IPS-15b (cell line): ENCODE measurements around the gene SHMT1.

Source experiments
- H3K27me3 ChIP-seq: one replicate; pipeline ENCODE4 v1.6.1; 2013; ENCODE audit warnings: low read length; ENCODE audit not compliant: control insufficient read depth, insufficient read depth
- H3K36me3 ChIP-seq: one replicate; pipeline ENCODE4 v1.6.1; 2013; ENCODE audit warnings: low read length; ENCODE audit not compliant: control insufficient read depth, insufficient read depth
- H3K4me1 ChIP-seq: one replicate; pipeline ENCODE4 v1.6.1; 2013; ENCODE audit warnings: mild to moderate bottlenecking, low read length; ENCODE audit not compliant: control insufficient read depth, insufficient read depth
- H3K4me3 ChIP-seq: one replicate; pipeline ENCODE4 v1.5.1; 2013; ENCODE audit warnings: low read depth, low read length
- H3K9ac ChIP-seq: one replicate; pipeline ENCODE4 v1.6.1; 2013; ENCODE audit warnings: low read depth, mild to moderate bottlenecking, low read length
- H3K9me3 ChIP-seq: one replicate; pipeline ENCODE4 v1.6.1; 2013; ENCODE audit warnings: mild to moderate bottlenecking, low read length; ENCODE audit not compliant: control insufficient read depth, insufficient read depth

The SHMT1 gene

DNA sequence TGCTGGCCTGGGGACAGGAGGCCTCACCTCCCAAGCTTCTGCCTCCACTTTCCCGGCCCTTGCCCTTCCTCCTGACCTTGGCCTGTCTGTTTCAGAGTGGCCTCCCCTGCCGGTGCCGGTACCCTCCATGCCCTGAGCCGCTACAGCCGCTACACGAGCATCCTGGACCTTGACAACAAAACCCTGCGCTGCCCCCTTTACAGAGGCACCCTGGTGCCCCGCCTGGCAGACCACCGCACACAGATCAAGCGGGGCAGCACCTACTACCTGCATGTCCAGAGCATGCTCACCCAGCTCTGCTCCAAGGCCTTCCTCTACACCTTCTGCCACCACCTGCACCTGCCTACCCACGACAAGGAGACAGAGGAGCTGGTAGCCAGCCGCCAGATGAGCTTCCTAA lies 40.8 kb downstream of the SHMT1 start:
- Histone ChIP-seq H3K4me1 (peaks cover 4% of the 10 kb centered on the region), H3K4me3 (no peak overlapping the region), H3K27me3 (no peaks in the 10 kb centered on the region), H3K9ac (no peak overlapping the region), H3K36me3 (peaks cover 36% of the 10 kb centered on the region), H3K9me3 (no peaks in the 10 kb centered on the region)

GRCh38 chr17:18321309-18321708 lies 42.0 kb downstream of the SHMT1 start:
- H3K36me3 ChIP-seq = peaks cover 38% of the 10 kb centered on the region
- no peak overlapping the region for H3K4me3 ChIP-seq
- peaks cover 4% of the 10 kb centered on the region for H3K4me1 ChIP-seq
- no peak overlapping the region for H3K9ac ChIP-seq
- no peaks in the 10 kb centered on the region for H3K9me3 ChIP-seq
- no peaks in the 10 kb centered on the region for H3K27me3 ChIP-seq

DNA sequence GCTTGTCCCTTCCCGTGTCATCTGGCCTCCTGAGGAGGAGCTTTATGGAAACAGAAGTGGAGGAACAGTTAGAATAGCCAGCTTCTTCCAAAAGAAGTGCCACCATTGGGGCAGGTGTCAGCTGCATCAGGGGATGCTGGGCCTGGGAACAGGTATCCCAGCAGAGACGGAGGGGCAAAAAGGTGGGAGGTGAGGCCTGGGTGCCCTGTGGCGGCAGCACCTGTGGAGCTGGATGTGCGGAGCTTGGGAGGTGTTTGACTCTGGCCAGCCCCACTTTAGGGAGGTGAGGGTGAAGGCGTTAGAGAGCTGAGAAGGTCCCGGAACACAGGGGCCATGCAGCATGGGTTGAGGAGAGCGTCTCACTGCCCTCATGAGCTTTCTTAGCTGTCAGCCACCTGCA lies 43.0 kb downstream of the SHMT1 start:
- Histone ChIP-seq H3K4me3 (no peak overlapping the region), H3K36me3 (peaks cover 38% of the 10 kb centered on the region), H3K27me3 (no peaks in the 10 kb centered on the region), H3K9me3 (no peaks in the 10 kb centered on the region), H3K4me1 (peaks cover 4% of the 10 kb centered on the region), H3K9ac (no peak overlapping the region)

- no peak overlapping the region for H3K9ac ChIP-seq
- no peak overlapping the region for H3K4me3 ChIP-seq
These were observed 43.6 kb downstream of the SHMT1 start for GRCh38 chr17:18319604-18320256.

GRCh38 chr17:18318771-18319450 lies 44.4 kb downstream of the SHMT1 start:
- Histone ChIP-seq H3K4me3 (no peak overlapping the region), H3K4me1 (peaks cover 4% of the 10 kb centered on the region), H3K27me3 (no peaks in the 10 kb centered on the region), H3K36me3 (peaks cover 26% of the 10 kb centered on the region), H3K9me3 (no peaks in the 10 kb centered on the region), H3K9ac (no peak overlapping the region)

More at GRCh38 chr17:18319604-18320256, 43.6 kb downstream of the SHMT1 start:
- Histone ChIP-seq H3K4me1 (peaks cover 4% of the 10 kb centered on the region), H3K36me3 (peaks cover 33% of the 10 kb centered on the region), H3K27me3 (no peaks in the 10 kb centered on the region), H3K9me3 (no peaks in the 10 kb centered on the region)

DNA sequence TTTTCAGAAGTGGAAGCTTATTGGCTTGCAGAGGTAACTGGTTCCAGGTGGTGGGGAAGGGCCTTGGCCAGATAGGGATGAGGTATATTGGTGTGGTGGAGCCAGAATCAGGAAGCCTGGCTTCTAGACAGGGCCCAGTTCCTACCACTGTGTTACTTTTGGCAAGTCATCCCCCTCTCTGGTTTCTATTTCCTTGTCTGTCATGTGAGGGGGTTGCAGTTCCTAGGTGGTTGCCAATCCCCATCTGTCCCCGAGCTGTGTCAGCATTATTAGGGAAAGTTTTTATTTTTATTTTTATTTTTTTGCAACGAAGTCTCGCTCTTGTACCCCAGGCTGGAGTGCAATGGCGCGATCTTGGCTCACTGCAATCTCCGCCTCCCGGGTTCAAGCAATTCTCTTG lies 45.2 kb downstream of the SHMT1 start:
- H3K27me3 ChIP-seq = no peaks in the 10 kb centered on the region
- H3K4me3 ChIP-seq = peak overlapping the region; percentile 8
- H3K4me1 ChIP-seq = peaks cover 4% of the 10 kb centered on the region
- H3K9ac ChIP-seq = peak overlapping the region; percentile 73
- H3K9me3 ChIP-seq = no peaks in the 10 kb centered on the region
- peaks cover 18% of the 10 kb centered on the region for H3K36me3 ChIP-seq

- H3K9ac ChIP-seq = peak overlapping the region; percentile 96
- H3K27me3 ChIP-seq = no peaks in the 10 kb centered on the region
- H3K4me3 ChIP-seq = peak overlapping the region; percentile 97
- H3K36me3 ChIP-seq = peaks cover 23% of the 10 kb centered on the region
- H3K4me1 ChIP-seq = peaks cover 4% of the 10 kb centered on the region
- no peaks in the 10 kb centered on the region for H3K9me3 ChIP-seq
These were observed 47.4 kb downstream of the SHMT1 start for GRCh38 chr17:18315961-18316360.

DNA sequence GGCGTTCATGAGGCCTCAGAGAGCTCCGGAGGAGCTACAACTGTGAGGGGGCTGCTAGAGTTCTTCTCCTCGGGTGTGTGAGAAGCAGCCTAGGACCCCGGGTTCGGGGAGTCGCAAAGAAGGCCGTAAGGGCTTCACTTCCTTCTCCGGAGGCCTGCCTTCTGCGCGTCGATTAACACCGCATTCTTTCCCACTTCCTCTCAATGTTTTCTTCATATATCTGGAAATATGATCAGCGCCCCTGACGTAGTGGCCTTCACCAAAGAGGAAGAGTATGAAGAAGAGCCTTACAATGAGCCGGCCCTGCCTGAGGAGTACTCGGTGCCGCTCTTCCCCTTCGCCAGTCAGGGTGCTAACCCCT lies 47.8 kb downstream of the SHMT1 start:
- peak overlapping the region; percentile 96 for H3K9ac ChIP-seq
- no peaks in the 10 kb centered on the region for H3K9me3 ChIP-seq
- H3K27me3 ChIP-seq = no peaks in the 10 kb centered on the region
- peak overlapping the region; percentile 97 for H3K4me3 ChIP-seq
- peaks cover 24% of the 10 kb centered on the region for H3K36me3 ChIP-seq
- peaks cover 4% of the 10 kb centered on the region for H3K4me1 ChIP-seq

GRCh38 chr17:18314731-18315561 lies 48.4 kb downstream of the SHMT1 start, which contains the start of the genes SMCR8 and TOP3A:
TSS of gene SMCR8 (plus strand) at chr17:18315293. CDS start at chr17:18315790, 497 bp downstream.
TSS of gene TOP3A (minus strand) at chr17:18314994. CDS start at chr17:18314778, 216 bp downstream.
- Histone ChIP-seq H3K9ac (peak within 1 kb of the TSS; percentile 96), H3K4me1 (peaks cover 4% of the 10 kb centered on the region), H3K36me3 (peaks cover 26% of the 10 kb centered on the region), H3K9me3 (no peaks in the 10 kb centered on the region), H3K27me3 (no peaks in the 10 kb centered on the region), H3K4me3 (peak within 1 kb of the TSS; percentile 97)

GRCh38 chr17:18314059-18314730 lies 49.2 kb downstream of the SHMT1 start:
- Histone ChIP-seq H3K4me1 (peaks cover 4% of the 10 kb centered on the region), H3K27me3 (no peaks in the 10 kb centered on the region), H3K4me3 (peak overlapping the region; percentile 97), H3K9ac (peak overlapping the region; percentile 96), H3K9me3 (no peaks in the 10 kb centered on the region), H3K36me3 (peaks cover 26% of the 10 kb centered on the region)

- no peak overlapping the region for H3K9ac ChIP-seq
- no peaks in the 10 kb centered on the region for H3K4me1 ChIP-seq
- no peaks in the 10 kb centered on the region for H3K27me3 ChIP-seq
- H3K4me3 ChIP-seq = no peak overlapping the region
- no peaks in the 10 kb centered on the region for H3K9me3 ChIP-seq
- H3K36me3 ChIP-seq = peaks cover 35% of the 10 kb centered on the region
These were observed 54.1 kb downstream of the SHMT1 start for GRCh38 chr17:18309202-18309601.
